OCI-LY7 (cell line): ENCODE measurements around the gene MYH6. TPM values are rescaled to one million over a fixed set of nuclear protein-coding genes. Genes with fewer than 3 reads are reported as not detected.

Experiments used
- BruUV-seq: library from RNA; stranded (reverse); fragments of 400-500 nt; replicated peaks from 2 replicates; lab custom pipeline; 2021; lab: Mats Ljungman, UMichigan
- CTCF ChIA-PET: fragments of 300-600 bp; sonication (Branson Sonifier 250); formaldehyde crosslinking; loops from one replicate; lab custom pipeline; 2022; ENCODE audit warnings: antibody characterized with exemption; ENCODE audit not compliant: unreplicated experiment; lab: Charles Lee
- POLR2A ChIA-PET: fragments of 300-600 bp; sonication (Branson Sonifier 250); formaldehyde crosslinking; loops from one replicate; lab custom pipeline; 2022; ENCODE audit warnings: antibody characterized with exemption; lab: Charles Lee
- DNase-seq: peaks from one replicate; pipeline ENCODE4 v3.0.0-alpha.2; 2015; ENCODE audit warnings: low spot score
- H2AFZ ChIP-seq: fragments of 200-600 bp; sonication (generic), shearing (Covaris generic); 2 replicates; pipeline ENCODE4 v1.6.1; 2014; ENCODE audit warnings: mild to moderate bottlenecking, antibody characterized with exemption, low read length, moderate library complexity
- H3K27ac ChIP-seq: fragments of 200-600 bp; sonication (generic); 2 replicates; pipeline ENCODE4 v1.5.1; 2014; ENCODE audit warnings: mixed run types, low read depth, mild to moderate bottlenecking, moderate library complexity, low read length, inconsistent platforms; ENCODE audit not compliant: poor library complexity, severe bottlenecking
- H3K36me3 ChIP-seq: fragments of 200-600 bp; sonication (generic); 2 replicates; pipeline ENCODE4 v1.6.1; 2014; ENCODE audit warnings: mild to moderate bottlenecking, antibody characterized with exemption, low read length, moderate library complexity, mixed read lengths; ENCODE audit not compliant: insufficient read depth
- H3K4me1 ChIP-seq: fragments of 200-600 bp; sonication (generic); 2 replicates; pipeline ENCODE4 v1.5.1; 2014; ENCODE audit warnings: mild to moderate bottlenecking, low read length; ENCODE audit not compliant: insufficient read depth, poor library complexity, severe bottlenecking
- H3K4me2 ChIP-seq: fragments of 200-600 bp; sonication (generic); 2 replicates; pipeline ENCODE4 v1.6.1; 2014; ENCODE audit warnings: mild to moderate bottlenecking, low read length
- H3K4me3 ChIP-seq: fragments of 200-600 bp; sonication (generic); 2 replicates; pipeline ENCODE4 v1.5.1; 2014; ENCODE audit warnings: mild to moderate bottlenecking, low read depth, low read length; ENCODE audit not compliant: poor library complexity, severe bottlenecking
- H3K79me2 ChIP-seq: fragments of 200-600 bp; sonication (generic); 2 replicates; pipeline ENCODE4 v1.6.1; 2016; ENCODE audit warnings: low read depth, mild to moderate bottlenecking, low read length, moderate library complexity, mixed read lengths; ENCODE audit not compliant: insufficient read depth
- H3K9me2 ChIP-seq: fragments of 200-600 bp; sonication (generic); 2 replicates; pipeline ENCODE4 v1.6.1; 2016; ENCODE audit warnings: mild to moderate bottlenecking, low read length, mixed read lengths; ENCODE audit not compliant: insufficient read depth
- H3K9me3 ChIP-seq: fragments of 200-600 bp; sonication (generic); 2 replicates; pipeline ENCODE4 v1.6.1; 2014; ENCODE audit warnings: mild to moderate bottlenecking, mixed run types, low read length, mixed read lengths
- H4K20me1 ChIP-seq: fragments of 200-600 bp; sonication (generic); 2 replicates; pipeline ENCODE4 v1.6.1; 2014; ENCODE audit warnings: mild to moderate bottlenecking, antibody characterized with exemption, low read length, moderate library complexity, mixed read lengths; ENCODE audit not compliant: insufficient read depth
- CTCF ChIP-seq: fragments of 200-600 bp; sonication (generic); conservative IDR thresholded peaks from 2 replicates; pipeline ENCODE4 v1.5.1; 2014; ENCODE audit warnings: mild to moderate bottlenecking, antibody characterized with exemption, low read length, moderate library complexity, mixed read lengths
- EZH2phosphoT487 ChIP-seq: fragments of 200-600 bp; sonication (generic); IDR thresholded peaks from 2 replicates; pipeline ENCODE4 v1.6.1; 2018; ENCODE audit warnings: low read depth, borderline replicate concordance, mild to moderate bottlenecking, mixed run types, antibody characterized with exemption, low read length, moderate library complexity, mixed read lengths
- intact Hi-C: fragments of 100-400 bp; cut with micrococcal nuclease; formaldehyde crosslinking; loops from one replicate; pipeline ENCODE4 v1.10.0; 2022; ENCODE audit not compliant: unreplicated experiment
- total RNA-seq, 2 experiments: library from RNA; depleted of rRNA in 1 of 2; stranded (reverse); fragments of >200 nt in 1 of 2; shearing (Covaris generic) in 1 of 2; gene quantifications; 2 replicates each; pipeline ENCODE4 v1.2.3, GENCODE V29; 2014 to 2022

MYH6 gene
- total RNA-seq, 2 experiments from 2014 or later: not detected

DNA sequence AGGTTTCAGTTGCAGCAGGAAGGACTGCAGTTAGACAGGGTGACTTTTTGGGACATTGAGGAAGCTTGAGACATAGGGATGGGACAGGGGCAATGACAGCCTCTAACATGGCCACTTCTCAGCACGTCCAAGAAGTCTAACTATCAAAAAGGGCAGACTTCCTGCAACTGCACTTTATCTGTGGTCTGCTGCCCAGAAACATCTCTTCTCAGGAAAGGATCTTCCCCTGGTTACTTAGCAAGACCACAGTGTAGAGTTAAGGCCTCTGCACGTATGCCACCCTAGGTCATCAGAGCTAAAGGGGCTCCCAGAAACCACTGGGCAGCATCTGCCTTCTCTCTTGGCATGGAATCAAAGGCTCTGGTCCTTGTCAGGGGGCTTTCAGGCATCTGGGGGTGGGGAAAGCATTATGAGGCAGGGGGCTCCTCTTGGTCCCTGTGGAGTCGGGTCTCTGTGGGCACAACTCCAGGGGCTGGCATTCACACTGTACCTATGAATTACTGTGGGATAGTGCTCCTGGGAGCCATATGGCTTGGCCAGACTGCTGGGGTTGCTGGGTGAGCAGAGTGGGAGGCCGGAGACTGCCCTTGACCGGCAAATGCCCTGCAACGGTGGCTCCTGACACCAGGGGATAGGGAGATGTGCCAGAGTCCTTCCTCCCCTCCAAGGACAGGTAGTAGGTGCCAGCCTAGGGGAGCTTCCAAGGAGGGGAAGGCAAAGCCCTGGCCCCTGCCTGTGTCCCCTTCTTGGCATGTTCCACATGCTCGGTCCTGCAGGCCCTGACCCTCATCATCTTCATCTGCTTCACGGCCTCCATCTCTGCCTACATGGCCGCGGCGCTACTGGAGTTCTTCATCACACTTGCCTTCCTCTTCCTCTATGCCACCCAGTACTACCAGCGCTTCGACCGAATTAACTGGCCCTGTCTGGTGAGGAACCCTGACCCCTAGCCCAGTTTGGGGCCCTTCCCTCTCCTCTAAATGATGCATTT lies 30.2 kb downstream of the MYH6 start:
- no peak overlapping the region for H2AFZ ChIP-seq
- CTCF ChIA-PET: no interaction called here
- no peak for TF ChIP-seq CTCF
- TF ChIP-seq EZH2phosphoT487: no peak
- H4K20me1 ChIP-seq: no peaks in the 10 kb centered on the region
- no TSS peak for BruUV-seq
- H3K79me2 ChIP-seq: no peaks in the 10 kb centered on the region
- H3K36me3 ChIP-seq: no peaks in the 10 kb centered on the region
- H3K9me3 ChIP-seq: no peaks in the 10 kb centered on the region
- no peaks in the 10 kb centered on the region for H3K9me2 ChIP-seq
- no peak overlapping the region for H3K4me2 ChIP-seq
- no peak for DNase-seq
- no peaks in the 10 kb centered on the region for H3K4me1 ChIP-seq
- no peak overlapping the region for H3K4me3 ChIP-seq
- POLR2A ChIA-PET: interaction anchor here (0.6 kb wide), 1 partner anchor 1593 kb away, joined by 3 read pairs; no protein-coding TSS in a partner anchor
- no peak overlapping the region for H3K27ac ChIP-seq
- intact Hi-C loops: no loop called here

GRCh38 chr14:23377198-23377550 lies 30.9 kb downstream of the MYH6 start:
- no peak overlapping the region for H3K27ac ChIP-seq
- H3K9me2 ChIP-seq: no peaks in the 10 kb centered on the region
- no peak overlapping the region for H3K4me2 ChIP-seq
- no peaks in the 10 kb centered on the region for H3K4me1 ChIP-seq
- H4K20me1 ChIP-seq: no peaks in the 10 kb centered on the region
- TF ChIP-seq EZH2phosphoT487 (no peak), CTCF (no peak)
- H2AFZ ChIP-seq: no peak overlapping the region
- no TSS peak for BruUV-seq
- ChIA-PET POLR2A (interaction anchor here (0.6 kb wide), 2 partner anchors 11 to 1594 kb away, joined by 3 read pairs; no protein-coding TSS in a partner anchor), CTCF (no interaction called here)
- no peaks in the 10 kb centered on the region for H3K9me3 ChIP-seq
- no peak overlapping the region for H3K4me3 ChIP-seq
- H3K79me2 ChIP-seq: no peaks in the 10 kb centered on the region
- H3K36me3 ChIP-seq: no peaks in the 10 kb centered on the region
- intact Hi-C loops: no loop called here
- no peak for DNase-seq
